Activated T-cell treated with anti-CD3 and anti-CD28 coated beads for 1 hour (primary cell): ENCODE data around the gene SPAST.
A peak's percentile ranks its signal among the peaks of the same experiment; 100 is the strongest.
"Not testable (repeated sequence)": the region's sequence is repeated elsewhere in the genome, so short reads cannot be mapped to it uniquely, and the experiment has no call there.

Experiments
- DNase-seq: peaks from one replicate; pipeline ENCODE4 v3.0.0-alpha.2; 2020; ENCODE audit warnings: low read depth

Gene SPAST, protein sequence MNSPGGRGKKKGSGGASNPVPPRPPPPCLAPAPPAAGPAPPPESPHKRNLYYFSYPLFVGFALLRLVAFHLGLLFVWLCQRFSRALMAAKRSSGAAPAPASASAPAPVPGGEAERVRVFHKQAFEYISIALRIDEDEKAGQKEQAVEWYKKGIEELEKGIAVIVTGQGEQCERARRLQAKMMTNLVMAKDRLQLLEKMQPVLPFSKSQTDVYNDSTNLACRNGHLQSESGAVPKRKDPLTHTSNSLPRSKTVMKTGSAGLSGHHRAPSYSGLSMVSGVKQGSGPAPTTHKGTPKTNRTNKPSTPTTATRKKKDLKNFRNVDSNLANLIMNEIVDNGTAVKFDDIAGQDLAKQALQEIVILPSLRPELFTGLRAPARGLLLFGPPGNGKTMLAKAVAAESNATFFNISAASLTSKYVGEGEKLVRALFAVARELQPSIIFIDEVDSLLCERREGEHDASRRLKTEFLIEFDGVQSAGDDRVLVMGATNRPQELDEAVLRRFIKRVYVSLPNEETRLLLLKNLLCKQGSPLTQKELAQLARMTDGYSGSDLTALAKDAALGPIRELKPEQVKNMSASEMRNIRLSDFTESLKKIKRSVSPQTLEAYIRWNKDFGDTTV

DNA sequence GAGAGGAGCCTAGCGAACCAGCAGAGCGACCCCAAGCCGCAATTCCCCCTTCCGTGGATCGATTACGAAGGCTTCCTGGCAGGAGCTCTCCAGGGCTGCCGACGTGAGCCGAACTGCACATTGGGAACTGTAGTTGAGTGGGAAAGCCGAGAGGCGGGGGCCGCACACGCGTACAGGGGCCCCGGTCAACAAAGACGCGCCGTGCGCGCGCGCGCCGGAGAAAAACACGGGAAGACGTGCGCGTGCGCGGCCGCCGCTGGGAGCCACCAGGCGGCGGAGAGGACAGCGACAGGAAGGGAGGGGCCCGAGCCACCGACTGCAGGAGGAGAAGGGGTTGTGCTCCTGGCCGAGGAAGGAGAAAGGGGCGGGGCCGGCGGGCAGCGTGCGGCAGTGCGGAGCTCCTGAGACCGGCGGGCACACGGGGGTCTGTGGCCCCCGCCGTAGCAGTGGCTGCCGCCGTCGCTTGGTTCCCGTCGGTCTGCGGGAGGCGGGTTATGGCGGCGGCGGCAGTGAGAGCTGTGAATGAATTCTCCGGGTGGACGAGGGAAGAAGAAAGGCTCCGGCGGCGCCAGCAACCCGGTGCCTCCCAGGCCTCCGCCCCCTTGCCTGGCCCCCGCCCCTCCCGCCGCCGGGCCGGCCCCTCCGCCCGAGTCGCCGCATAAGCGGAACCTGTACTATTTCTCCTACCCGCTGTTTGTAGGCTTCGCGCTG lies at the start of gene SPAST:
SPAST (plus strand) TSS at position 247 of the 711 bp plus-strand sequence; CDS start at position 523, 276 bp downstream.
- peak; percentile 95 for DNase-seq

DNA sequence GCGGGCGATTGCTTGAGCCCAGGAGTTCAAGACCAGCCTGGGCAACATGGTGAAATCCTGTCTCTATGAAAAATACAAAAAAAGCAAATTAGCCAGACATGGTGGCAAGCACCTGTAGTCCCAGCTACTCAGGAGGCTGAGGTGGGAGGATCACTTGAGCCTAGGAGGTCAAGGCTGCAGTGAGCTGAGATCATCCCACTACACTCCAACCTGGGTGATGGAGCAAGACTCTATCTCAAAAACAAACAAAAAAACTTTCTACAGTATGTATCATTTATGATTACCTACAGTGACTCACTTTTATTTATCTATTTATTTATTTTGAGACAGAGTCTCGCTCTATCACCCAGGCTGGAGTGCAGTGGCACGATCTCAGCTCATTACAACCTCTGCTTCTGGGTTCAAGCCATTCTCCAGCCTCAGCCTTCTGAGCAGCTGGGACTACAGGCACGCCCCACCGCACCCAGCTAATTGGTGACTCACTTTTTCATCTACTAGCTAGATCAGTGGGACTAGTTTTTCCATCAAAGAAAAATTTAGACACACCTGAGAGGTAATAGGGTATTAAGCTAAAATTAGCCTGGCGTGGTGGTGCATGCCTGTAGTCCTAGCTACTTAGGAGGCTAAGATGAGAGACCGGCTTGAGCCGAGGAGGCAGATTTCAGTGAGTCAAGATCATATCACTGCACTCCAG lies 44.4 kb upstream of the SPAST start:
- DNase-seq: not testable (repeated sequence)

DNA sequence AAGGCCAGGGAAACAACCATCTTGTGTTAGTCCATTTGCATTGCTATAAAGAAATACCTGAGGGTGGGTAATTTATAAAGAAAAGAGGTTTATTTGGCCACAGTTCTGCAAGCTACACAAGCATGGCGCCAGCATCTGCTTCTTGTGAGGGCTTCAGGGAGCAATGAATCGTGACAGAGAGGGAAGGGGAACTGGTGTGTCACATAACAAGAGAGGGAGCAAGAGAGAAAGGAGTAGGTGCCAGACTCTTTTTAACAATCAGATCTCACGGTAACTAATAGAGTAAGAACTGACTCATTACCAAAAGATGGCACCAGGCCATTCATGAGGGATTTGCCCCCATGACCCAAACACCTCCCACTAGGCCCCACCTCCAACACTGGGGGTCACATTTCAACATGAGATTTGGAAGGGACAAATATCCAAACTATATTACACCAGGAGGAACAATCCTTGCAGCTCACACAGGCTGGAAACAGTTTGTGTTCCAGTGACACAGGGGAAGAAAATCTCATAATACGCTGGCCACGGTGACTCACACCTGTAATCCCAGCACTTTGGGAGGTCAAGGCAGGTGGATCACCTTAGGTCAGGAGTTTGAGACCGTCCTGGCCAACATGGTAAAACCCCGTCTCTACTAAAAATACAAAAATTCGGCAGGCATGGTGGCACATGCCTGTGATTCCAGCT lies 29.0 kb upstream of the SPAST start:
- not testable (repeated sequence) for DNase-seq

DNA sequence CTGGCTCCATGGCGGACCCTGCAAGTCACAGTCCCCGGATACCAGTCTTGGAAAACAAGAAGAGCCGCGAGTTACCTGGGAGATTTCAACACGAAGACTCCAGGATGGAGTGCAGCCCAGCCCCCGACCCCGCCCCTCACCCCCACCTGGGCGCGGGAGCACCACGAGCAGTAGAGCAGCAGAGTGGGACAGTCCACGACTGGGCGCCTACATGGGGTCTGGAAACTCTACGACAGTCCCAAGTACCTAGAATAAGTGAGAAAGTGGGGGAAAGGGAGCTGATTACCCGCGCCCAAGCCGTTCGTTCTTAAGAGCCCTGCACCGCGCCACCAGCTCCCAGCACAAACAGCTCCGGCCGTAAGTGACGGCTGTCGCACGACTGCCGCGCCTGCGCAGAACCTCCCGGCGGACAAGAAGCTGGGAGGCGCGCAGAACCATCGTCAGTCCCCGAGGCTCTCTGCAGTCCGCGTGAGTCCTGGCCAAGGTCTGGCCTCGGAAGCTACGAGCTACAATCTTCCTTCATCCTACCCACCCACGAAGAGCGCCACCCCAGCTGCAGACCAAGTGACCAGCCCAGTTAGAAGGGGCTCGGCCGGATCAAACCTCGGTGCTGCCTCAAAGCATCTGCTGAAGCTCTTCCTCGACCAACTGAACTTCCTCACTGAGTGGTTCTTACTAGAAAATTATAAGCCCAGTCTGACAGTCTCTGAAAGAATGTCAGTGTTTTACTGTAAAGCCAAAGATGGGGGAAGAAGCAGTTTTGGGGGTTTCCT lies 23.7 kb upstream of the SPAST start, which contains the start of gene DPY30:
DPY30 (minus strand) TSS at position 359 of the 773 bp plus-strand sequence; CDS start at position 10, 349 bp downstream.
- DNase-seq: peak; percentile 89

DNA sequence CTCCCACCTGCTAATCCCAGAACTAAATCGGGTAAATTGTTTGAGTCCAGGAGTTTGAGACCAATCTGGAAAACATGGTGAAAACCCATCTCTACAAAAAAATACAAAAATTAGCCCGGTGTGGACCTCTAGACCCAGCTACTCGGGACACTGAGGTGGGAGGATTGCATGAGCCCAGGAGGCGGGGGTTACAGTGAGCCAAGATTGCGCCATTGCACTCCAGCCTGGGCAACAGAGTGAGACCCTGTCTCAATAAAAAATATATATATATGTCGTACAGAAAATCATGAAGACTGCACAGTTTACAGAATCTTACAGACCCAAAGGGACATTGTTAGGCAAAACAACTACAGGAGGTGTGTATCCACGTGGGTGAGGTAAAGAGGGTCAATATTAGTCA lies 19.8 kb upstream of the SPAST start:
- no peak for DNase-seq

DNA sequence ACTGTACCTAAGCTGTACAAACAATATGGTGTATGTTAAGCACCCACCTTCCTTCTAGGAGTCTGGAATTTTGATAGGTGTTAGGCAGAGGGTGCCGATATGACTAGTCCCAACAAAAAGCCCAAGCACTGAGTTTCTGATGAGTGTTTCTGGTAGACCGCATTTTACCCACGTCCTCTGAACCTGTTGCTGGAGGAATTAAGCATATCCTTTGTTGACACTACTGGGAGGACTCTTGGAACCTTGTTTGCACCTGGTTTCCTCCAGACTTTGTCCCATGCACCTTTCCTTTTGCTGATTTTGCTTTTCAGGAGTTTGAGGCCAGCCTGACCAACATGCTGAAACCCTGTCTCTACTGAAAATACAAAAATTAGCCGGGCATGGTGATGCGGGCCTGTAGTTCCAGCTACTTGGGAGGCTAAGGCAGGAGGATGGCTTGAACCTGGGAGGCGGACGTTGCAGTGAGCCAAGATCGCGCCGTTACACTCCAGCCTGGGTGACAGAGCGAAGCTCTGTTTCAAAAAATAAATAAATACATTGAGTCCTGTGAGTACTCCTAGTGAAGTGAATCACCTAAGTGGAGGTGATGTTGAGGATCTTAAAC lies 11.4 kb upstream of the SPAST start:
- DNase-seq: no peak

DNA sequence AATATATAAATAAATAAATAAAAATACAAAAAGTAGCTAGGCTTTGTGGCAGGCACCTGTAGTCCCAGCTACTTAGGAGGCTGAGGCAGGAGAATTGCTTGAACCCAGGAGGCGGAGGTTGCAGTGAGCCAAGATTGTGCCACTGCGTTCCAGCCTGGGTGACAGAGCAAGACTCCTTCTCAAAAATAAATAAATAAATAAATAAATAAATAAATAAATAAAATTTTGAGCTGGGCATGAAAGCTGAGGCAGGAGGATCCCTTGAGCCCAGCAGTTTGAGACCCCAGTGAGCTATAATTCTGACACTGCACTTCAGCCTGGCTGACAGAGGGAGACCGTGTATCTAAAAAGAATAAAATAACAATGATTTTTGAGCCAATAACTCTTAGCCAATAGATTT lies 8.8 kb upstream of the SPAST start:
- not testable (repeated sequence) for DNase-seq

DNA sequence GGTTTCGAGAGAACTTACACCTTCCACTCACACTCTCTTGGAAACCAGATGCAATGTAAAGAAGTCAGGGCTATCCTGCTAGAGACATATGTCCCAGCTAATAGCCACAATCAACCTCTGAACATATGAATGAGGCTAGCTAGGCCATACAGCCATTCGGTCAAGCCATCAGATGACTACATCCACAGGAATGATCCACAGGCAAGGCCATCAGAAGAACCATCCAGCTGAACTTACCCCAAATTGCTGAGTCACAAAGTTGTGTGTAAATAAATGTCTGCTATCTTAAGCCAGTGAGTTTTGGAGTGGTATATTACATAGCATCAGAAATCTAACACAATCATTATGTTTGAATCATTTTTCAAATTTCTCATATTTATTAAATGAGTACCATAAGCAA lies 5.2 kb upstream of the SPAST start:
- no peak for DNase-seq

DNA sequence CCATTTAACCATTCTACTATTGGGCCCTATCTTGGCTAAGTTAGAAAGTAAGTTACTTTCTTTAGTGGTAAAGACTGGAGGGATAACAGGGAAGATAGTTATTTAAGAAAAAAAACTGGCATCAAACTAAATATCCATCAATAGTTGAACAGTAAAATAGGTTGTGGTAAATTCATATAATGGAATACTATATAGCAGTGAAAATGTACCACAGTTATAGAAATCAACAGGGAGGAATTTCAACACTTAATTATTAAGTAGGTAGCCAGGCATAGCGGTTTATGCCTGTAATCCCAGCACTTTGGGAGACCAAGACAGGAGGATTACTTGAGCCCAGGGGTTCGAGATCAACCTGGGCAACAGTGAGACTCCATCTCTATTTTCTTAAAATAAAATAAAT lies 3.1 kb upstream of the SPAST start:
- no peak for DNase-seq

DNA sequence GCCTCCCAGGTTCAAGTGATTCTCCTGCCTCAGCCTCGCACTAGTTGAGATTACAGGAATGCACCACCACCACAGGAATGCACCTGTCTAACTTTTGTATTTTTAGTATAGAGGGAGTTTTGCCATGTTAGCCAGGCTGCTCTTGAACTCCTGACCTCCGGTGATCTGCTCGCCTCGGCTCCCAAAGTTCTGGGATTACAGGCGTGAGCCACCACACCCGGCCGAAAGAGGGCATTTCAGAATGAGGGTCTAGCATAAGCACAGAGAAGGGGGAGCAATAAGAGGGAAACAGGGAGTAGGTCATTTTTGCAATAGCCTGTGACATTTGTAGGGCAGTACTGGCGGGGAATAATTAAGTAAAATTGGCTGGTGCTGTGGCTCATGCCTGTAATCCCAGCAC lies 1.9 kb upstream of the SPAST start:
- DNase-seq: no peak

DNA sequence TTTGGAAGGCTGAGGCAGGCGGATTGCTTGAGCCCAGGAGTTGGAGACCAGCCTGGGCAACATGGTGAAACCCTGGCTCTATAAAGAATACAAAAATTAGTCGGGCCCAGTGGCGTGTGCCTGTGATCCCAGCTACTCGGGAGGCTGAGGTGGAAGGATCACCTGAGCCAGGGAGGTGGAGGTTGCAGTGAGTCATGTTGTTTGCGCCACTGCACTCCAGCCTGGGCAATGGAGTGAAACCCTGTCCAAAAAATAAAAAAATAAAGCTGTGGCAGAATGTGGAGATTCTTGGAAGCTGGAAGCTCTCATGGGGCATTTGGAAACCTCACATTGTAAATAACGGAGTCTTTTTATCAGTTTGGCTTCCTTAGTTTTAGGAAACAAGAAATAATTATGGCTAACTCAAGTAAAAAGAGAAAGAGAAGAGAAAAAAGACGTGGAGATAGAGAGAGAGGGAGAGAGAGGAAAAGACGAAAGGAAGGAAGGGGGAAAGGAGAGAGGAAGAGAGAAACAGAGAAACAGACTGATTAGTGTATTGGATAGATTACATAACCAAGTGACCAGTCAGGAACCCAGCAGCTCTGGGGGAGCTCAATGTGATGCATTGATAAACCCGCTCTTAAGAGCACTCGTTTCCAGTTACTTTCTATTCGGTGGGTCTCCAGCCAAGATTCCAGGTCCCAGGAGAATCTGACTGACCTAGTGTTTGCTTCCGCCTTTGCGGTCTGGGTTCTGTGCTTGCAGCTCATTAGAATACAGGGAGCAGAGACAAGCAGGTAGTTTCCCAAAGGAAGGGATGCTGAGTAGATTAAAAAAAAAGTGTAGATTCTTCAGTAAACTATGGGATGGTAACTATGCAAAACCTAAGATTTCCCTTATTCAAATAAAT lies 1.1 kb upstream of the SPAST start:
- no peak for DNase-seq

DNA sequence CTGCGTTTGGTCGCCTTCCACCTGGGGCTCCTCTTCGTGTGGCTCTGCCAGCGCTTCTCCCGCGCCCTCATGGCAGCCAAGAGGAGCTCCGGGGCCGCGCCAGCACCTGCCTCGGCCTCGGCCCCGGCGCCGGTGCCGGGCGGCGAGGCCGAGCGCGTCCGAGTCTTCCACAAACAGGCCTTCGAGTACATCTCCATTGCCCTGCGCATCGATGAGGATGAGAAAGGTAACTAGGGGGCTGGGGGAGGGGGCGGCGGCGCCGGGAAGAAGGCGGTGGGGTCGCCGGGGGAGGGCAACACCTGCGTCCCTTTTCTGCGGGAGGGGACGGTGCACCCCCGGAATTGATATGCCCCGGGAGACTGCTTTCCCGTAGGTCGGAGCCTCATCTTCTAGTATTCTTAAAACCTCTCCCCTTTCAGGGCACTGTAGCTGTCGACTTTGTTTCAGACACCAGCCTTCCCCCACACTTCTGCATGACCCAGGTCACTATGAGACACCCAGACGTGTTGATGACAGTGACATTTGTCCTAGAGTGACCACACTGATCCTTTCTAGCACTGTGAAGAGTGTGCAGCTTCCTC lies 755 bp downstream of the SPAST start:
- DNase-seq: no peak

DNA sequence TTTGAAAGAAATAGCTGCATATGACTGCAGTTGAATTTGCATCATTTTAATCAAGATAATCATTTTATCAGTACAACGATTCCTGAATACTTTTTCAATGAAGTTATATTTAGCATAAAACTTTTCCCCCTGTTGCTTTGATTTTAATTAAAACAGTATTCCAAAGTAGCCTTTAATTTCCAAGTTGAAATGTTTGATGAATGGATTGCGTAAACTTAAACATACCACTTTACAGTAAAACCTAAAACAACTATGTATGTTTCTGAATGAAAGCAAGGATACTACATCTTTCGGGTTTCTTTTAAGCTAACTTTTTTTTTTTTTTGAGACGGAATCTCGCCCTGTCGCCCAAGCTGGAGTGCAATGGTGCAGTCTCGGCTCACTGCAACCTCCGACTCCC lies 1.4 kb downstream of the SPAST start:
- no peak for DNase-seq

DNA sequence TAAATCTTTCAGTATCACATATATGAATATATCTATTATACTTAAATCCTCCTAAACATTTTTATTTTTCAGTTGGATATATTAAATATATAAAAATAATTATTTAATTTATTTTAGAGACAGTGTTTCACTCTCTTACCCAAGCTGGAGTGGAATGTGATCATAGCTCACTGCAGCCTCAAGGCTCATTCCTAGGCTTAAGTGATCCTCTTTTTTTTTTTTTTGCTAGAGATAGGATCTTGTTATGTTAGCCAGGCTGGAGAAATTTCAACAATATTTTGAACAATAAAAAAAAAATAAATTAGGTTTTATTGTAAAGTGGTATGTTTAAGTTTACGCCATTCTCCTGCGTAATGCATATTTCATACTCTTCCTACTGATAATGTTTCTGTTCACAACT lies 4.2 kb downstream of the SPAST start:
- no peak for DNase-seq

DNA sequence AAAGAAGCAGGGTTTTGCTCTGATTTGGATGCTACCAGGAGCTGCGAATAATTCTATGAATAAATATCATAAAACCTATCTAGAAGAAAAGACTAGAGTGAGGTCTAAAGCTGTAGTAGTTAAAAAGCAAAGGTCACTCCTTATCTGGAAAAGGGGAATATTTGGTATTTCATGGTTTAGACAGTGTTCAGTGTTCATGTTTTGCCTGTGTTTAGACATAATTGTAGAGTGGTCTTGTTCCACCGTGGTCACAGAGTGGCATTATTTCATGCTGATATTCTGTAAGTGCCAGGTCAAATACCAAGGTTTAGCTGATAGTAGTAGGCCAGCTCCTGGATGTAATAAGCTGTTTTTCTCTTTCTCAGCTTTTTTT lies 10.8 kb downstream of the SPAST start:
- DNase-seq: no peak

DNA sequence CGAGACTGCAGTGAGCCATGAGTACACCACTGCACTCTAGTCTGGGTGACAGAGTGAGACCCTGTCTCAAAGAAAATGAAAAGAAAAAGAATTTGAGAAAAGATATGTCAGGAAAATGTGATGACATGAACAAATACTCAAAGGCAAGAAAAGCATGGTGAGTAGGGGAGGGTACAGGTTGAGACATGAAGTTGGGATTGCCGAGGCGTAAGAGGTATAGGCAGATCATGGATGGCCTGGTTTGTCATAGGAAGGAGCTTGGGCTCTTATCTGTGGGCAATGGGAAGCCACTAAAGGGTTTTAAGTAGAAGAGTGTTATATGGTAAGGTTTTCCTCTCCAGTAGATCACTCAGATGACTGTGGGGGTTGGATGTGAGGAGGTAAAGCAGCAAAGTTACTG lies 32.3 kb downstream of the SPAST start:
- no peak for DNase-seq

DNA sequence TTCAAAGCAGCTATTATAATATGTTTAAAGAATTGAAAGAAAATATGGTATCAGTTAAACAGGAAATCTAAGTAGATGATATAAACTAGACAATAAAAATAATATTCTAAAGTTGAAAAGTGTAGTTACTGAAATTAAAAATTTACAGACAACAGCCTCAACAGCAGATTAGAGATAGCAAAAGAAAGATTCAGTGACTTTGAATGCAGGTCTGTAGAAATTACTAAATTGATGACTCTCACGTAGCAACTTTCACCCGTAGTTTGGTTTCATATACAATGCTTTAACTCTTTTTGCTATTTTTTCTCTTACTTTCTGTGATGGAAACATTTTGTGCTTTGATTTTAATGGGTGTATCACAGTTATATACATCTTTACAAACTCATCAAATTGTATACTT lies 44.8 kb downstream of the SPAST start:
- no peak for DNase-seq

DNA sequence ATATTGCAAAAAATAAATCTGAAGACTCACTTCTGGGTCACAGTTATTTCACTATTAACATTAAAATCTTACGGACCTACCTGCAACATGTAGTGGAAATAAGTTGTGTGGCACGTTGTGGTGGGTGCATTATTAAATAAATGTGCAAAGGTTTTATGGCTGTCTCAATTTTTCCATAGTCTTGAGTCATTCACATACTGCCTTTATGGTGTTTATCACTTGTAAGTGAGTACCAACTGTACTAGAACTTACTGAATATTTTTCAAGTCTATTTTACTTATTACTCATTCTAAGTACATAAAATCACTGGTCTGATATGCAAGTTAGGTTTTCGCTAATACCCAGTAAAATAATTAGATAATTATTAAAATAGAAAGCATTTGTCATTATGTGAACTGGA lies 54.7 kb downstream of the SPAST start:
- no peak for DNase-seq

DNA sequence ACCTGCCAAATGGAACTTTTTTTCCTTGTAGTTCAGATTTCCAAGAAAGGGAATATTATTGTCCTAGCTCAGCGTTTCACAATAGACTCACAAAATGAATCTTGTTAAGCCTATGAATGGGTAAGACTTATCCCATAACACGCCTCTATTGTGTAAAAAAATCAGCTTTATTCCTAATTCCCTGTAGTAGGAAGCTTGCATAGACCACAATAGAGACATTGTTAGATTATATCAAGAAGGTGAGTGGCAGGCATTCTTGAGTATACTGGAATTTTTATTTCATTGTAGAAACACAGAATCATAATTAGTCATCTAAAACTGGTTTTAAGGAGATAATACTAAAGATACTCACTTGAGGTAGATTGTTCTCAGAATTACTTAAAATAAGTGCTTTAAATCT lies 55.8 kb downstream of the SPAST start:
- DNase-seq: no peak
